ENCODE results near the gene EIF2B4. TPM values are rescaled to one million over a fixed set of nuclear protein-coding genes. Genes with fewer than 3 reads are reported as not detected.

EIF2B4 gene
- total and polyA plus RNA-seq, 2 of the 13 experiments (the other 11 are each of a cell fraction or from before 2014, with no cell fraction given): 91.5 to 96.4 TPM

- DNase-seq (ENCODE audit: low spot score) (no peak), FAIRE-seq (no peak), ATAC-seq (no peak)
- H3K4me2 ChIP-seq (ENCODE audit: low read depth, low read length): no peak overlapping the region
- H4K20me1 ChIP-seq (ENCODE audit: insufficient read depth, low read length): peaks cover 3% of the 10 kb centered on the region
- no peaks in the 10 kb centered on the region for H3K9me3 ChIP-seq (ENCODE audit: low read length)
- no peaks in the 10 kb centered on the region; a peak in 1 of 5 replicates for H3K27me3 ChIP-seq (ENCODE audit: control insufficient read depth in 1 of 2, insufficient read depth in 2 of 2, low read length in 2 of 2)
- no peak overlapping the region for H3K9ac ChIP-seq (ENCODE audit: insufficient read depth, low read depth, low read length)
- BruUV-seq (replicated peaks): no TSS peak
- H3K4me3 ChIP-seq (replicated peaks in 1 of 3; ENCODE audit: insufficient read depth in 1 of 3, low read depth in 2 of 3, low read length in 3 of 3): no peak overlapping the region
- H2AFZ ChIP-seq (ENCODE audit: low read length): no peak overlapping the region
- no peak for TF ChIP-seq PATZ1 (CRISPR knock-in tag; IDR thresholded peaks at IDR 0.05)
- no peak for TF ChIP-seq SKI (IDR thresholded peaks at IDR 0.05; ENCODE audit: partially characterized antibody)
- TF ChIP-seq ZNF704 (CRISPR knock-in tag; IDR thresholded peaks at IDR 0.05; ENCODE audit: borderline replicate concordance): no peak
- TF ChIP-seq PTBP1 (IDR thresholded peaks at IDR 0.05; ENCODE audit: low read depth, low read length, poor library complexity, severe bottlenecking): no peak
- no peak for TF ChIP-seq ZFYVE20 (CRISPR knock-in tag; IDR thresholded peaks at IDR 0.05; ENCODE audit: borderline replicate concordance, low read depth)
- TF ChIP-seq ZNF367 (CRISPR knock-in tag; IDR thresholded peaks at IDR 0.05; ENCODE audit: borderline replicate concordance): no peak
- TF ChIP-seq ZNF207 (IDR thresholded peaks at IDR 0.05; ENCODE audit: borderline replicate concordance): no peak
- POLR2A ChIA-PET: interaction anchor here (1.1 to 2.2 kb wide), 2 partner anchors 9 to 20 kb away, joined by 4 to 12 read pairs; no protein-coding TSS in a partner anchor
- intact Hi-C loops (cut with micrococcal nuclease; ENCODE audit: unreplicated experiment) (loop anchor here (10.0 kb wide), 1 partner anchor 119 kb away; no protein-coding TSS in a partner anchor), in situ Hi-C loops (cut with HindIII; ENCODE audit: extremely low pct_ligation_motif_present, low pct_unique_long_range_greater_than_20kb) (loop anchor here (5.0 kb wide), 1 partner anchor 51 kb away; the partner anchor contains the start of gene MPV17)
- H3K79me2 ChIP-seq (ENCODE audit: insufficient read depth, low read length): peaks cover 44% of the 10 kb centered on the region
- H3K27ac ChIP-seq (ENCODE audit: extremely low read length, insufficient read depth, low read length): no peak overlapping the region
- CTCF ChIA-PET (ENCODE audit: low intra/inter-chr PET ratio, low total read pairs): no interaction called here
- H3K4me1 ChIP-seq (ENCODE audit: insufficient read depth, low read length): peaks cover 33% of the 10 kb centered on the region
- H3K36me3 ChIP-seq (replicated peaks in 1 of 2; ENCODE audit: control insufficient read depth in 1 of 2, insufficient read depth in 2 of 2, low read length in 2 of 2): peaks cover 33 to 64% of the 10 kb centered on the region in 2 experiments
- 89% methylated on average over 5 of the region's 5 CpGs for WGBS (ENCODE audit: low lambda C conversion rate)
Measured at GRCh38 chr2:27373567-27373966, 3.4 kb upstream of the EIF2B4 start.
